Loucy (cell line): ENCODE results near the gene PSORS1C1.
A peak's percentile ranks its signal among the peaks of the same experiment; 100 is the strongest.

Experiments
- H2AFZ ChIP-seq: fragments of 200-600 bp; sonication (generic); 2 replicates; pipeline ENCODE4 v1.6.0; 2016; ENCODE audit warnings: antibody characterized with exemption, mild to moderate bottlenecking, low read length, moderate library complexity
- H3F3A ChIP-seq: fragments of 200-600 bp; 2 replicates; pipeline ENCODE4 v1.6.0; 2016; ENCODE audit warnings: antibody characterized with exemption, low read depth, mild to moderate bottlenecking
- H3K27me3 ChIP-seq: fragments of 200-600 bp; sonication (generic); 2 replicates; pipeline ENCODE4 v1.6.1; 2014; ENCODE audit warnings: low read length, mild to moderate bottlenecking; ENCODE audit not compliant: insufficient read depth, poor library complexity, severe bottlenecking
- H3K36me3 ChIP-seq: fragments of 200-600 bp; sonication (generic); 2 replicates; pipeline ENCODE4 v1.6.1; 2016; ENCODE audit warnings: low read length; ENCODE audit not compliant: insufficient read depth
- H3K4me1 ChIP-seq: fragments of 200-600 bp; sonication (generic); 2 replicates; pipeline ENCODE4 v1.5.1; 2014; ENCODE audit warnings: low read length, mild to moderate bottlenecking; ENCODE audit not compliant: insufficient read depth, poor library complexity, severe bottlenecking
- H3K4me2 ChIP-seq: fragments of 200-600 bp; sonication (generic); 2 replicates; pipeline ENCODE4 v1.6.0; 2014; ENCODE audit warnings: antibody characterized with exemption, low read length, low read depth, mild to moderate bottlenecking; ENCODE audit not compliant: poor library complexity, severe bottlenecking
- H3K4me3 ChIP-seq: fragments of 200-600 bp; sonication (generic); 2 replicates; pipeline ENCODE4 v1.5.1; 2014; ENCODE audit warnings: low read length, mild to moderate bottlenecking, mixed read lengths; ENCODE audit not compliant: poor library complexity, severe bottlenecking
- H3K79me2 ChIP-seq: fragments of 200-600 bp; sonication (generic); 2 replicates; pipeline ENCODE4 v1.6.1; 2014; ENCODE audit warnings: low read length; ENCODE audit not compliant: insufficient read depth
- H3K9ac ChIP-seq: fragments of 200-600 bp; sonication (generic); 2 replicates; pipeline ENCODE4 v1.6.0; 2014; ENCODE audit warnings: mild to moderate bottlenecking, low read depth, low read length, moderate library complexity; ENCODE audit not compliant: poor library complexity, severe bottlenecking
- H3K9me2 ChIP-seq: fragments of 200-600 bp; sonication (generic); replicated peaks from 2 replicates; pipeline ENCODE4 v1.6.1; 2016; ENCODE audit warnings: low read depth, low read length, mixed read lengths
- H3K9me3 ChIP-seq: fragments of 200-600 bp; sonication (generic); 2 replicates; pipeline ENCODE4 v1.6.1; 2014; ENCODE audit warnings: mild to moderate bottlenecking, antibody characterized with exemption, low read length, low read depth; ENCODE audit not compliant: insufficient read depth
- H4K20me1 ChIP-seq: fragments of 200-600 bp; sonication (generic); 2 replicates; pipeline ENCODE4 v1.6.0; 2014; ENCODE audit warnings: antibody characterized with exemption, low read length, mild to moderate bottlenecking; ENCODE audit not compliant: insufficient read depth, poor library complexity, severe bottlenecking
- CTCF ChIP-seq: fragments of 200-600 bp; sonication (generic); conservative IDR thresholded peaks from 2 replicates; pipeline ENCODE4 v1.5.1; 2014; ENCODE audit warnings: mild to moderate bottlenecking, antibody characterized with exemption, low read length
- EZH2phosphoT487 ChIP-seq: fragments of 200-600 bp; IDR thresholded peaks from 2 replicates; pipeline ENCODE4 v1.6.1; 2018; ENCODE audit warnings: antibody characterized with exemption, mild to moderate bottlenecking, moderate library complexity, borderline replicate concordance

Gene PSORS1C1

GRCh38 chr6:31114970-31115849, 610 bp downstream of the PSORS1C1 start:
- no peaks in the 10 kb centered on the region for H3K4me1 ChIP-seq
- no peaks in the 10 kb centered on the region for H3F3A ChIP-seq
- H4K20me1 ChIP-seq = no peaks in the 10 kb centered on the region
- no peak overlapping the region for H3K9ac ChIP-seq
- no peaks in the 10 kb centered on the region for H3K9me2 ChIP-seq
- H2AFZ ChIP-seq = peak overlapping the region; percentile 65
- H3K79me2 ChIP-seq = no peaks in the 10 kb centered on the region
- H3K4me2 ChIP-seq = no peak overlapping the region
- H3K36me3 ChIP-seq = no peaks in the 10 kb centered on the region
- peak; percentile 57 for TF ChIP-seq CTCF
- TF ChIP-seq EZH2phosphoT487 = no peak
- no peaks in the 10 kb centered on the region for H3K9me3 ChIP-seq
- no peak overlapping the region for H3K4me3 ChIP-seq
- no peaks in the 10 kb centered on the region for H3K27me3 ChIP-seq

- H3K9me3 ChIP-seq = no peaks in the 10 kb centered on the region
- H3K27me3 ChIP-seq = no peaks in the 10 kb centered on the region
- no peak overlapping the region for H2AFZ ChIP-seq
- H3K4me3 ChIP-seq = no peak overlapping the region
- no peak overlapping the region for H3K9ac ChIP-seq
- no peaks in the 10 kb centered on the region for H3K79me2 ChIP-seq
- no peaks in the 10 kb centered on the region for H3F3A ChIP-seq
- no peak overlapping the region for H3K4me2 ChIP-seq
- no peaks in the 10 kb centered on the region for H3K4me1 ChIP-seq
- H4K20me1 ChIP-seq = no peaks in the 10 kb centered on the region
- TF ChIP-seq CTCF = no peak
- no peak for TF ChIP-seq EZH2phosphoT487
- no peaks in the 10 kb centered on the region for H3K36me3 ChIP-seq
- no peaks in the 10 kb centered on the region for H3K9me2 ChIP-seq
Measured at GRCh38 chr6:31115941-31116560, 1.5 kb downstream of the PSORS1C1 start.

GRCh38 chr6:31116661-31117385, 2.2 kb downstream of the PSORS1C1 start:
- Histone ChIP-seq H3K79me2 (no peaks in the 10 kb centered on the region), H3K4me2 (no peak overlapping the region), H3K4me3 (no peak overlapping the region), H3K9me3 (no peaks in the 10 kb centered on the region), H4K20me1 (no peaks in the 10 kb centered on the region), H2AFZ (no peak overlapping the region), H3K9me2 (no peaks in the 10 kb centered on the region), H3K9ac (no peak overlapping the region), H3K36me3 (no peaks in the 10 kb centered on the region), H3F3A (no peaks in the 10 kb centered on the region), H3K27me3 (no peaks in the 10 kb centered on the region), H3K4me1 (no peaks in the 10 kb centered on the region)
- TF ChIP-seq EZH2phosphoT487 (no peak), CTCF (no peak)
